HCT116 (cell line): ENCODE results near the gene KNL1. TPM values are rescaled to one million over a fixed set of nuclear protein-coding genes. Genes with fewer than 3 reads are reported as not detected.

Experiments
- ATAC-seq: fragments of 200-7000 bp; cut with Tn5 transposase; 2 replicates; pipeline ENCODE4 v1.9.1; 2020; ENCODE audit warnings: mild to moderate bottlenecking, moderate library complexity
- BruUV-seq: library from RNA; stranded (reverse); fragments of 400-500 nt; replicated peaks from 2 replicates; lab custom pipeline; 2021; lab: Mats Ljungman, UMichigan
- CTCF ChIA-PET: fragments of 300-600 bp; sonication (Branson Sonifier 250); formaldehyde crosslinking; loops from one replicate; lab custom pipeline; 2021; ENCODE audit warnings: antibody characterized with exemption; lab: Charles Lee
- POLR2A ChIA-PET: fragments of 300-600, 350-600 bp; sonication (Branson Sonifier 250); formaldehyde crosslinking; loops from one replicate; lab custom pipeline; 2021; ENCODE audit warnings: antibody characterized with exemption; lab: Charles Lee
- RAD21 ChIA-PET, 2 experiments: fragments of 300-600 bp; sonication (Branson Sonifier 250); formaldehyde crosslinking; loops; one replicate each; lab custom pipeline; 2023; ENCODE audit warnings: low total read pairs in 2 of 2; ENCODE audit not compliant: uncharacterized antibody in 2 of 2, unreplicated experiment in 2 of 2, low non-redundant PET in 1 of 2; lab: Charles Lee
- DNase-seq: peaks from one replicate; pipeline ENCODE4 v3.0.0-alpha.2; 2010; ENCODE audit warnings: low read depth, low spot score
- H2AFZ ChIP-seq: fragments of 200-600 bp; shearing (Covaris generic), sonication (generic); 2 replicates; pipeline ENCODE4 v1.6.1; 2017; ENCODE audit warnings: low read depth, mixed run types, mixed read lengths, antibody characterized with exemption, low read length; ENCODE audit not compliant: poor library complexity, severe bottlenecking
- H3K27ac ChIP-seq: 2 replicates; pipeline ENCODE4 v1.5.1; 2012; ENCODE audit warnings: low read depth, low read length
- H3K27me3 ChIP-seq: fragments of 200-600 bp; sonication (generic); 2 replicates; pipeline ENCODE4 v1.6.1; 2016; ENCODE audit warnings: mixed run types, low read length, mixed read lengths; ENCODE audit not compliant: insufficient read depth
- H3K36me3 ChIP-seq, 2 experiments: fragments of 200-500 bp in 1 of 2; fragments of 200-600 bp in 1 of 2; sonication (Bioruptor generic) in 1 of 2; sonication (generic) in 1 of 2; 2 replicates each; pipeline versions ENCODE4 v1.5.1 to v1.6.1; 2014 to 2016; ENCODE audit warnings: low read length in 2 of 2, inconsistent platforms in 1 of 2, mixed read lengths in 1 of 2, mixed run types in 1 of 2; ENCODE audit not compliant: insufficient read depth in 2 of 2, control insufficient read depth in 1 of 2
- H3K4me1 ChIP-seq, 2 experiments: fragments of 200-600 bp in 1 of 2; sonication (generic) in 1 of 2; 2 replicates each; pipeline versions ENCODE4 v1.5.1 to v1.6.1; 2012 to 2017; ENCODE audit warnings: low read length in 2 of 2, inconsistent platforms in 1 of 2, mild to moderate bottlenecking in 1 of 2, mixed read lengths in 1 of 2, mixed run types in 1 of 2, moderate library complexity in 1 of 2; ENCODE audit not compliant: insufficient read depth in 2 of 2, control insufficient read depth in 1 of 2
- H3K4me2 ChIP-seq: fragments of 200-600 bp; sonication (generic); 2 replicates; pipeline ENCODE4 v1.6.1; 2017; ENCODE audit warnings: mixed run types, low read length, mixed read lengths
- H3K4me3 ChIP-seq, 2 experiments: fragments of 200-600 bp in 1 of 2; sonication (generic) in 1 of 2; replicated peaks in 1 of 2; 2 replicates each; pipeline ENCODE4 v1.5.1; 2011 to 2016; ENCODE audit warnings: low read length in 2 of 2, control low read depth in 1 of 2, low read depth in 1 of 2, mild to moderate bottlenecking in 1 of 2, mixed read lengths in 1 of 2, mixed run types in 1 of 2
- H3K79me2 ChIP-seq: fragments of 200-600 bp; sonication (generic); 2 replicates; pipeline ENCODE4 v1.6.1; 2017; ENCODE audit warnings: mild to moderate bottlenecking, mixed run types, low read length, moderate library complexity, mixed read lengths; ENCODE audit not compliant: insufficient read depth
- H3K9ac ChIP-seq: fragments of 200-600 bp; sonication (generic); 2 replicates; pipeline ENCODE4 v1.6.1; 2016; ENCODE audit warnings: low read length, mixed read lengths
- H3K9me2 ChIP-seq: fragments of 200-600 bp; sonication (generic), shearing (Covaris generic); 2 replicates; pipeline ENCODE4 v1.6.1; 2017; ENCODE audit warnings: mixed run types, mild to moderate bottlenecking, moderate library complexity; ENCODE audit not compliant: insufficient read depth
- H3K9me3 ChIP-seq, 2 experiments: fragments of 200-500 bp in 1 of 2; fragments of 200-600 bp in 1 of 2; sonication (Bioruptor generic) in 1 of 2; sonication (generic) in 1 of 2; 2 replicates each; pipeline ENCODE4 v1.6.1; 2014 to 2017; ENCODE audit warnings: low read length in 2 of 2, mixed read lengths in 2 of 2, inconsistent platforms in 1 of 2, low read depth in 1 of 2, mild to moderate bottlenecking in 1 of 2, mixed run types in 1 of 2, moderate library complexity in 1 of 2; ENCODE audit not compliant: control insufficient read depth in 1 of 2, insufficient read depth in 1 of 2
- H4K20me1 ChIP-seq: fragments of 200-600 bp; sonication (generic), shearing (Covaris generic); 2 replicates; pipeline ENCODE4 v1.6.1; 2017; ENCODE audit warnings: mixed run types, mild to moderate bottlenecking, moderate library complexity; ENCODE audit not compliant: insufficient read depth
- EZH2phosphoT487 ChIP-seq: fragments of 200-600 bp; IDR thresholded peaks from 2 replicates; pipeline ENCODE4 v1.6.1; 2018; ENCODE audit warnings: antibody characterized with exemption, borderline replicate concordance
- POLR2AphosphoS5 ChIP-seq: IDR thresholded peaks from 2 replicates; pipeline ENCODE4 v1.6.1; 2011; ENCODE audit warnings: mild to moderate bottlenecking, low read depth, low read length, moderate library complexity
- RAD21 ChIP-seq: IDR thresholded peaks from 2 replicates; pipeline ENCODE4 v1.6.1; 2012; ENCODE audit warnings: low read depth, mild to moderate bottlenecking
- SP1 ChIP-seq: IDR thresholded peaks from 2 replicates; pipeline ENCODE4 v1.6.1; 2012; ENCODE audit warnings: low read depth
- TCF7L2 ChIP-seq: IDR thresholded peaks from 2 replicates; pipeline ENCODE4 v1.7.0; 2011; ENCODE audit warnings: borderline replicate concordance, inconsistent platforms; ENCODE audit not compliant: insufficient read depth, insufficient read length; ENCODE audit errors: extremely low read depth
- ZFX ChIP-seq: fragments of 450-650 bp; IDR thresholded peaks from 2 replicates; pipeline ENCODE4 v1.6.1; 2017
- intact Hi-C: fragments of 100-400 bp; cut with micrococcal nuclease; formaldehyde crosslinking; loops from 2 replicates; pipeline ENCODE4 v1.10.0; 2022
- total RNA-seq: library from RNA; stranded (reverse); gene quantifications from one replicate; pipeline ENCODE4 v1.2.1, GENCODE V29; 2021; ENCODE audit not compliant: unreplicated experiment
- TF ChIP-seq, protein P1 (sequence below): IDR thresholded peaks from 2 replicates; pipeline ENCODE4 v1.6.1; 2011; ENCODE audit warnings: mild to moderate bottlenecking, low read length, moderate library complexity; ENCODE audit not compliant: insufficient replicate concordance; ENCODE audit errors: extremely low read depth

The KNL1 gene
- total RNA-seq, 1 experiment from 2014 or later, result 30.6 TPM

DNA sequence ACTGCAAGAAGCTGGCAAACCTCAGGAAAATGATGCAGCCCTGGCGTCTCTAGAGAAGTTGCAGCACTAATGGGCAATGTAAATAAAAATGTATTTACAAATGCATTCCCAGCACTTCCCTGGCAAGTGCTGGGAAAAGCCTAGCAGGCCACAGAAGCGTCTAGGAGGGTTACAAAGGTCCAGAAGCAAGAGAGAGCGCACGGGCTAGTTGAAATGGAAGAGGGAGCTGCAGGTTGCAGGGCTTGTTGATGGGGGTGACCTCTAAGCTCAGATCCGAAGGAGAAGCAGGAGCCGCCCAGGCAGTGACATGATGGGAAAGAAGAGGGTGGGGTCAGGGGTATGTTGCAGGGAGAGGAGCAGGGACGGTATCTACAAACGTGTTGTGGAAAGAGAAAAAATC is 2.7 kb upstream of the KNL1 start:
- POLR2A ChIA-PET, result interaction anchor here (0.7 kb wide), 1 partner anchor 103 kb away, joined by 3 read pairs; no protein-coding TSS in a partner anchor
- no peak for ATAC-seq
- no TSS peak for BruUV-seq

DNA sequence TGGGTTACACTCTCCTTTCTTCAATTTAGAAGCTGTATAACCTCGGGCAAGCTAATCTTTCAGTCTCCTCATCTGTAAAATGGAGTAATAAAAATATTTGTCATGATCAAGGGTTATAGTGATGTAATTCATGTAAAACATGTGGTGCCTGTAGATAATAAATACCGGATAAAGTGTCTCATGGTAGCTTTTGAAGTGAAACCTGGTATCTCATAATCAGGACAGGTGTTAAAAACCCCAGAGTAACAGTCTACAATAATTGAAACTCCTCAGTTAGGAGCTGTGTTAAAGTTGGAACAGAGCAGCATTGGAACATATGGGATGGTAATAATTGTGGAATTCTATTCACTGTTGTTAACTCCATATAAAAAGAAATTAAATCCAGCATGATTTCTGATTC is 884 bp upstream of the KNL1 start:
- H4K20me1 ChIP-seq, result no peaks in the 10 kb centered on the region
- CTCF ChIA-PET, result interaction anchor here (1.3 to 1.4 kb wide), 2 partner anchors 9 to 189 kb away, joined by 3 to 4 read pairs; no protein-coding TSS in a partner anchor
- no peak overlapping the region for H3K9ac ChIP-seq
- H3K9me2 ChIP-seq, result no peaks in the 10 kb centered on the region
- H3K27me3 ChIP-seq, result no peaks in the 10 kb centered on the region
- H3K4me2 ChIP-seq, result no peak overlapping the region
- RAD21 ChIA-PET, result no interaction called here
- peaks cover 0 to 24% of the 10 kb centered on the region in 2 experiments; a peak in 2 of 4 replicates for H3K4me1 ChIP-seq
- H3K4me3 ChIP-seq, result no peak overlapping the region
- intact Hi-C loops, result loop anchor here (5.0 to 10.0 kb wide), 2 partner anchors 192 to 299 kb away; partner anchors contain the start of gene VPS18
- H3K79me2 ChIP-seq, result peaks cover 37% of the 10 kb centered on the region
- TF ChIP-seq, protein P1, sequence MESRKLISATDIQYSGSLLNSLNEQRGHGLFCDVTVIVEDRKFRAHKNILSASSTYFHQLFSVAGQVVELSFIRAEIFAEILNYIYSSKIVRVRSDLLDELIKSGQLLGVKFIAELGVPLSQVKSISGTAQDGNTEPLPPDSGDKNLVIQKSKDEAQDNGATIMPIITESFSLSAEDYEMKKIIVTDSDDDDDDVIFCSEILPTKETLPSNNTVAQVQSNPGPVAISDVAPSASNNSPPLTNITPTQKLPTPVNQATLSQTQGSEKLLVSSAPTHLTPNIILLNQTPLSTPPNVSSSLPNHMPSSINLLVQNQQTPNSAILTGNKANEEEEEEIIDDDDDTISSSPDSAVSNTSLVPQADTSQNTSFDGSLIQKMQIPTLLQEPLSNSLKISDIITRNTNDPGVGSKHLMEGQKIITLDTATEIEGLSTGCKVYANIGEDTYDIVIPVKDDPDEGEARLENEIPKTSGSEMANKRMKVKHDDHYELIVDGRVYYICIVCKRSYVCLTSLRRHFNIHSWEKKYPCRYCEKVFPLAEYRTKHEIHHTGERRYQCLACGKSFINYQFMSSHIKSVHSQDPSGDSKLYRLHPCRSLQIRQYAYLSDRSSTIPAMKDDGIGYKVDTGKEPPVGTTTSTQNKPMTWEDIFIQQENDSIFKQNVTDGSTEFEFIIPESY, result no peak
- no peak for TF ChIP-seq POLR2AphosphoS5
- H3K27ac ChIP-seq, result no peak overlapping the region
- DNase-seq, result no peak
- no TSS peak for BruUV-seq
- POLR2A ChIA-PET, result interaction anchor here (0.8 kb wide), 1 partner anchor 10 kb away, joined by 3 read pairs; no protein-coding TSS in a partner anchor
- H3K36me3 ChIP-seq, result no peaks in the 10 kb centered on the region
- H3K9me3 ChIP-seq, result no peaks in the 10 kb centered on the region
- peak overlapping the region; percentile 87 for H2AFZ ChIP-seq
- ATAC-seq, result no peak

More for the DNA sequence above, 2.7 kb upstream of the KNL1 start:
- Histone ChIP-seq H3K9me2 (no peaks in the 10 kb centered on the region), H3K36me3 (no peaks in the 10 kb centered on the region), H2AFZ (peak overlapping the region; percentile 41), H3K27me3 (no peaks in the 10 kb centered on the region), H4K20me1 (no peaks in the 10 kb centered on the region), H3K4me1 (peaks cover 0 to 20% of the 10 kb centered on the region in 2 experiments; a peak in 2 of 4 replicates), H3K9me3 (no peaks in the 10 kb centered on the region), H3K9ac (no peak overlapping the region), H3K4me2 (no peak overlapping the region), H3K79me2 (peaks cover 19% of the 10 kb centered on the region), H3K27ac (no peak overlapping the region), H3K4me3 (no peak overlapping the region)
- no peak for DNase-seq
- RAD21 ChIA-PET, result no interaction called here
- CTCF ChIA-PET, result no interaction called here
- TF ChIP-seq SP1, result no peak
- TF ChIP-seq RAD21, result no peak
- TF ChIP-seq TCF7L2, result no peak
- no peak for TF ChIP-seq ZFX
- TF ChIP-seq EZH2phosphoT487, result no peak
- TF ChIP-seq POLR2AphosphoS5, result no peak
- intact Hi-C loops, result loop anchor here (5.0 to 10.0 kb wide), 2 partner anchors 193 to 301 kb away; partner anchors contain the start of gene VPS18
